Measurements from ENCODE around the gene NCAPD3. TPM values are rescaled to one million over a fixed set of nuclear protein-coding genes. Genes with fewer than 3 reads are reported as not detected.
A peak's percentile ranks its signal among the peaks of the same experiment; 100 is the strongest.

The NCAPD3 gene
- total RNA-seq, 1 donor from 2014 or later: 14.4 TPM

GRCh38 chr11:134252346-134253187, 28.8 kb upstream of the NCAPD3 start:
- DNase-seq (ENCODE audit: extremely low read depth, low read depth, low spot score): peak; percentile 20

GRCh38 chr11:134250675-134251074, 26.9 kb upstream of the NCAPD3 start:
- no peak for DNase-seq (ENCODE audit: extremely low read depth, low read depth, low spot score)

- DNase-seq (ENCODE audit: extremely low read depth, low read depth, low spot score): no peak
Observed at GRCh38 chr11:134250246-134250645, 26.5 kb upstream of the NCAPD3 start.

GRCh38 chr11:134248910-134249480, 25.2 kb upstream of the NCAPD3 start:
- DNase-seq (ENCODE audit: extremely low read depth, low read depth, low spot score): no peak

GRCh38 chr11:134246678-134247077, 22.9 kb upstream of the NCAPD3 start:
- DNase-seq (ENCODE audit: extremely low read depth, low read depth, low spot score): no peak

GRCh38 chr11:134246100-134246499, 22.3 kb upstream of the NCAPD3 start:
- no peak for DNase-seq (ENCODE audit: extremely low read depth, low read depth, low spot score)

GRCh38 chr11:134245434-134245833, 21.7 kb upstream of the NCAPD3 start:
- no peak for DNase-seq (ENCODE audit: extremely low read depth, low read depth, low spot score)

GRCh38 chr11:134244593-134244992, 20.8 kb upstream of the NCAPD3 start:
- DNase-seq (ENCODE audit: extremely low read depth, low read depth, low spot score): no peak

GRCh38 chr11:134243913-134244312, 20.1 kb upstream of the NCAPD3 start:
- no peak for DNase-seq (ENCODE audit: extremely low read depth, low read depth, low spot score)

GRCh38 chr11:134242376-134242775, 18.6 kb upstream of the NCAPD3 start:
- no peak for DNase-seq (ENCODE audit: extremely low read depth, low read depth, low spot score)

- DNase-seq (ENCODE audit: extremely low read depth, low read depth, low spot score): no peak
Observed at GRCh38 chr11:134240592-134240991, 16.8 kb upstream of the NCAPD3 start.

- no peak for DNase-seq (ENCODE audit: extremely low read depth, low read depth, low spot score)
Observed at GRCh38 chr11:134238956-134239355, 15.2 kb upstream of the NCAPD3 start.

GRCh38 chr11:134237557-134237922, 13.8 kb upstream of the NCAPD3 start:
- no peak for DNase-seq (ENCODE audit: extremely low read depth, low read depth, low spot score)

GRCh38 chr11:134236834-134237556, 13.2 kb upstream of the NCAPD3 start:
- DNase-seq (ENCODE audit: extremely low read depth, low read depth, low spot score): no peak

- no peak for DNase-seq (ENCODE audit: extremely low read depth, low read depth, low spot score)
Observed at GRCh38 chr11:134235399-134235798, 11.6 kb upstream of the NCAPD3 start.

- DNase-seq (ENCODE audit: extremely low read depth, low read depth, low spot score): no peak
Observed at GRCh38 chr11:134233729-134234179, 10.0 kb upstream of the NCAPD3 start.

- no peak for DNase-seq (ENCODE audit: extremely low read depth, low read depth, low spot score)
Observed at GRCh38 chr11:134231958-134232659, 8.3 kb upstream of the NCAPD3 start.

GRCh38 chr11:134230339-134230738, 6.6 kb upstream of the NCAPD3 start:
- DNase-seq (ENCODE audit: extremely low read depth, low read depth, low spot score): no peak

- no peak for DNase-seq (ENCODE audit: extremely low read depth, low read depth, low spot score)
Observed at GRCh38 chr11:134229126-134229790, 5.5 kb upstream of the NCAPD3 start.

GRCh38 chr11:134228625-134229024, 4.9 kb upstream of the NCAPD3 start:
- no peak for DNase-seq (ENCODE audit: extremely low read depth, low read depth, low spot score)

Measured in glomerular endothelial cell (primary cell).